Activated CD4-positive, alpha-beta memory T cell treated with anti-CD3 and anti-CD28 coated beads, Interleukin-2, amount 10 ng/mL, durations not matched to agents 7 days and 5 days (primary cell): ENCODE measurements around the gene LRG1. TPM values are rescaled to one million over a fixed set of nuclear protein-coding genes. Genes with fewer than 3 reads are reported as not detected.
"Not testable (repeated sequence)": the region's sequence is repeated elsewhere in the genome, so short reads cannot be mapped to it uniquely, and the experiment has no call there.

Experiments
- CTCF ChIA-PET: fragments of 350-600 bp; sonication (Branson Sonifier 250); formaldehyde crosslinking; loops from one replicate; lab custom pipeline; 2021; ENCODE audit warnings: antibody characterized with exemption, inconsistent platforms; lab: Charles Lee
- POLR2A ChIA-PET: fragments of 350-600 bp; sonication (Branson Sonifier 250); formaldehyde crosslinking; loops from one replicate; lab custom pipeline; 2021; ENCODE audit warnings: antibody characterized with exemption; lab: Charles Lee
- DNase-seq: peaks from one replicate; pipeline ENCODE4 v3.0.0-alpha.2; 2020
- H3K27ac Mint-ChIP-seq: one replicate; pipeline ENCODE4 v1.8.0; 2021; ENCODE audit warnings: mild to moderate bottlenecking, mixed read lengths
- H3K27me3 Mint-ChIP-seq: one replicate; pipeline ENCODE4 v1.8.0; 2021; ENCODE audit warnings: mixed read lengths
- H3K36me3 Mint-ChIP-seq: one replicate; pipeline ENCODE4 v1.8.0; 2021; ENCODE audit warnings: low read depth, mixed read lengths
- H3K4me1 Mint-ChIP-seq: one replicate; pipeline ENCODE4 v1.8.0; 2021; ENCODE audit warnings: mixed read lengths
- H3K4me3 Mint-ChIP-seq: one replicate; pipeline ENCODE4 v1.8.0; 2021; ENCODE audit warnings: mild to moderate bottlenecking, mixed read lengths
- H3K9me3 Mint-ChIP-seq: one replicate; pipeline ENCODE4 v1.8.0; 2021; ENCODE audit warnings: mixed read lengths
- total RNA-seq, 2 experiments: library from RNA; stranded (reverse); gene quantifications; one replicate each; pipeline ENCODE4 v1.2.3, GENCODE V29; 2021

LRG1 gene
- total RNA-seq, 2 experiments from 2014 or later: 0.15 to 0.18 TPM

DNA sequence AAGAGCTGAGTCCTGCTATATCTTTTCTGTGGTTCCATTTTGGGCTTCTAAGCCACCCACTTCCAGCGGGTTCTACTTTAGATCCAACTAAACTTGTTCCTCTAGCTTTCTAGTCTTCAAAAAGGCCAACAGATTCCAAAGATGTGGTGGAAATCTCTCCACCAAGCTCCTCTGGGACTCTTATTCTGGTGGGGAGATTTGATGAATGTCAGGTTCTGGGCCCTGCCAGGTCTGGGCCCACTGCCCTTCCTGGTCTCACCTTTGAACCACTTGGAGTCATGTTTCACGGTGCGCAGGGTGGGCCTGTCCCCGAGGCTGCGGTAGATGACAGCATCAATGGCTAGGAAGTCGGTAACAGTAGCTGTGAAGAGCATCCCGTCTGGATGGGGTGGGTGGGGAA lies 14.9 kb upstream of the LRG1 start:
- ChIA-PET POLR2A (no interaction called here), CTCF (no interaction called here)
- Mint-ChIP-seq H3K27ac (no peak overlapping the region), H3K27me3 (no peaks in the 10 kb centered on the region), H3K4me1 (peaks cover 1% of the 10 kb centered on the region), H3K4me3 (no peak overlapping the region), H3K36me3 (no peaks in the 10 kb centered on the region), H3K9me3 (no peaks in the 10 kb centered on the region)
- no peak for DNase-seq

DNA sequence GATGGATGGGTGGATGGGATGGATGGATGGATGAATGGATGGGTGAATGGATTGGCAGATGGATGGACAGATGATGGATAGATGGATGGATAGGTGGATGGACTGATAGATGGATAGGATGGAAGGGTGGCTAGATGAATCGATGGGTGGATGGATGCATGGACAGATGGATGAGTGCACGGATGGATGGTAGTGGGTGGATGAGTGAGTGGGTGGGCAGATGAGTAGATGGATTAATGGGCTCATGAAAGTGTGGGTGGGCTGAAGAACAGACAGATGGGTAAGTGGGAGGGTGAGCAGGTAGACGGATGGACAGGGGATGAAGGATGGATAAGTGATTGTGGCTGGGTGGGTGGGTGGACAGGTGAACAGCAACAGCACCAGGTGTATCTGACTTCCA lies 13.9 kb upstream of the LRG1 start:
- ChIA-PET POLR2A (no interaction called here), CTCF (no interaction called here)
- Mint-ChIP-seq H3K27ac (no peak overlapping the region), H3K4me1 (peaks cover 1% of the 10 kb centered on the region), H3K4me3 (no peak overlapping the region), H3K27me3 (no peaks in the 10 kb centered on the region), H3K36me3 (no peaks in the 10 kb centered on the region), H3K9me3 (no peaks in the 10 kb centered on the region)
- no peak for DNase-seq

DNA sequence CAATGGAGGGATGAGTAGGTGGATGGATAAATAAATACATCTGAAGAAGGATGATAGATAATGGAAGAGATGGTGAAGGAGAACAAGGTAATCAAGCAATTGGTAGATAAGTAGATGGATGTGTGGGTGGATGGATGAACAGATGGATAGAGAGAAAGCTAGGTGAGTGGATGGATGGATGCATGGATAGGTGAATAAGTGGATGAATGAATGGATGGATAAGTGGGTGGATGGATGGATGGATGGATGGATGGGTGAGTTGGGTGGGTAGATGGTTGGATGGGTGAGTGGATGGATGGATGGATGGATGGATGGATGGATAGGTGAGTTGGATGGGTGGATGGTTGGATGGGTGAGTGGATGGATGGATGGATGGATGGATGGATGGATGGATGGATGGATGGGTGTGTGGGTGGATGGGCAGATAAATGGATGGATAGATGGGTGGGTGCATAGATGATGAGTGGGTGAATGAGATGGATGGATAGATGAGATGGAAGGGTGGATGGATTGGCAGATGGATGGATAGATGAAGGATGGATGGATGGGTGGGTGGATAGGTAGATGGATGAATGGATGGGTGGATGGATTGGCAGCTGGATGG lies 13.4 kb upstream of the LRG1 start:
- CTCF ChIA-PET: no interaction called here
- no peak overlapping the region for H3K27ac Mint-ChIP-seq

DNA sequence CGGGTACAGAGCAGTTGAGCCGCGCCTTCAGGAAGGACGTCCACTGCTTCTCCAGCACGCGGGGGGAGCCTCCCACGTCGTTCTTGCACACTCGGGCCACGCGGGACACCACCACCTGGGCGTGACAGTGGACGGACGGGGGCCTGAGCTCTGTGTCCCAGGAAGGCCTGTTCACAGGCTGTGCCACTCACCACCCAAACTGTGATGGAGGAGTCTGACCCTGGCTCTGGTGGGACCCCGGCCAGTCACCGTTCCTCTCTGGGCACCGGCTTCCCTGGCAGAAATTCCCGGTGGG lies 12.6 kb upstream of the LRG1 start:
- Mint-ChIP-seq H3K36me3 (no peaks in the 10 kb centered on the region), H3K27ac (no peak overlapping the region), H3K4me1 (peaks cover 1% of the 10 kb centered on the region), H3K27me3 (no peaks in the 10 kb centered on the region), H3K4me3 (no peak overlapping the region), H3K9me3 (no peaks in the 10 kb centered on the region)
- CTCF ChIA-PET: no interaction called here
- DNase-seq: no peak
- POLR2A ChIA-PET: no interaction called here

More for the DNA sequence above, 13.4 kb upstream of the LRG1 start:
- DNase-seq: no peak
- Mint-ChIP-seq H3K36me3 (no peaks in the 10 kb centered on the region), H3K27me3 (no peaks in the 10 kb centered on the region), H3K9me3 (no peaks in the 10 kb centered on the region), H3K4me1 (peaks cover 1% of the 10 kb centered on the region), H3K4me3 (no peak overlapping the region)
- POLR2A ChIA-PET: no interaction called here

DNA sequence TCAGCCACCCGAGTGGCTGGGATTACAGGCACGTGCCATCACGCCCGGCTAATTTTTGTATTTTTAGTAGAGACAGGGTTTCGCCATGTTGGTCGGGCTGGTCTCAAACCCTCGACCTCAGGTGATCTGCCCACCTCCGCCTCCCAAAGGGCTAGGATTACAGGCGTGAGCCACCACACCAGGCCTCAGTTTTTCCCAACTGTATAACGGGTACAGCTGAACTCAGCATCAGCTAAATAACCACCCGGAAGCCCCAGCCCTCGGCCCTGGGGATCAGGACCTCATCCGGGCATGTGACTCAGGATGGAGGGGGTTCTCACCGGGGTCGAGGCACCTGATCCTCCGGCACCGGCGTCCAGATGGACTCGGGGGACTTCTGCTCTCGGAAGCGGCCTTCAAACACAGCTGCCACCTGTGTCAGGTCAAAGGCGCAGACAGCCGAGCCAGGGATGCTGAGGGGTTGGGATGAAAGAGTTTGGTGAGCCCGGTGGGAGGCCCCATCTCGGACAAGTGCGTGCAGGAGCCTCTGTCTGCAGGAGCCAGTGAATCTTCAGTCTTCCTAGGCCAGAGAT lies 10.7 kb upstream of the LRG1 start:
- H3K27me3 Mint-ChIP-seq: no peaks in the 10 kb centered on the region
- ChIA-PET CTCF (no interaction called here), POLR2A (no interaction called here)
- H3K9me3 Mint-ChIP-seq: no peaks in the 10 kb centered on the region
- H3K4me3 Mint-ChIP-seq: no peak overlapping the region
- no peak overlapping the region for H3K27ac Mint-ChIP-seq
- no peak for DNase-seq
- no peaks in the 10 kb centered on the region for H3K36me3 Mint-ChIP-seq
- no peaks in the 10 kb centered on the region for H3K4me1 Mint-ChIP-seq

DNA sequence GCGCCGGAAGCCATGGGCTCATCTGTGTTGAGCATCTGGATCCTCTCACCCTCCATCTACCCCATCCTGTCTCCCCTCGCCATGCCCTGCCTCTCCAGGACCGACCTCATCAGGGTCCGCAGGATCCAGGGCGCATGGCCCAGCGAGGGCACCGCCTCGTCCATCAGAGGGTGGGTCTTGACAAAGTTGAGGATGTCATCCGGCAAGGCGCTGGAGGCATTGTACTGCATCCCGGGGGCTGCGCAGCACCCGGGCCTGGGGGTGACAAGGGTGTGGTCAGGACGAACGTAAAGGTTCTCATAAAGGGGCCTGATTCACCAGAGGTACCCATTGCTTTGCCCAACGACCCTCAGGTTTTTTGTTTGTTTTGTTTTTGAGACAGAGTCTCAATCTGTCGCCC lies 10.2 kb upstream of the LRG1 start:
- no peak overlapping the region for H3K4me3 Mint-ChIP-seq
- CTCF ChIA-PET: no interaction called here
- no peaks in the 10 kb centered on the region for H3K4me1 Mint-ChIP-seq
- no peak for DNase-seq
- H3K27me3 Mint-ChIP-seq: no peaks in the 10 kb centered on the region
- H3K36me3 Mint-ChIP-seq: no peaks in the 10 kb centered on the region
- no peak overlapping the region for H3K27ac Mint-ChIP-seq
- POLR2A ChIA-PET: no interaction called here
- no peaks in the 10 kb centered on the region for H3K9me3 Mint-ChIP-seq

DNA sequence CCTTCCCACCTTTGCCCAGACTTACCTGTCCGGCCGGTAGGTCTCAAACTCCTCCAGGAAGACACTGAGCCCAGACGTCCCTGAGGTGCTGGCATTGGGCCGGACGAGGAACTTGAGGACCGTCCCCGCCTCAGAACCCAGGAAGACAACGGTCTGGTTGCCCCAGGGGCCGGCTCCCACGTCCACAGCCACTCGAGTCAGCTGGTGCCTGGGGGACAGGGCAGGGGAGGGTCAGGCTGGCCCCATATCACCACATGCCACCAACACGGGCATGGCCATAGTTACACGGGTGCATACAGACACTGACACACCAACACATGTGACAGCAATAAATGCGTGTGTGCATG lies 8.4 kb upstream of the LRG1 start:
- Mint-ChIP-seq H3K27me3 (no peaks in the 10 kb centered on the region), H3K9me3 (no peaks in the 10 kb centered on the region), H3K27ac (no peak overlapping the region), H3K4me1 (no peaks in the 10 kb centered on the region), H3K4me3 (no peak overlapping the region), H3K36me3 (no peaks in the 10 kb centered on the region)
- POLR2A ChIA-PET: no interaction called here
- DNase-seq: no peak
- CTCF ChIA-PET: interaction anchor here (1.8 kb wide), 1 partner anchor 9 kb away, joined by 7 read pairs; no protein-coding TSS in a partner anchor

DNA sequence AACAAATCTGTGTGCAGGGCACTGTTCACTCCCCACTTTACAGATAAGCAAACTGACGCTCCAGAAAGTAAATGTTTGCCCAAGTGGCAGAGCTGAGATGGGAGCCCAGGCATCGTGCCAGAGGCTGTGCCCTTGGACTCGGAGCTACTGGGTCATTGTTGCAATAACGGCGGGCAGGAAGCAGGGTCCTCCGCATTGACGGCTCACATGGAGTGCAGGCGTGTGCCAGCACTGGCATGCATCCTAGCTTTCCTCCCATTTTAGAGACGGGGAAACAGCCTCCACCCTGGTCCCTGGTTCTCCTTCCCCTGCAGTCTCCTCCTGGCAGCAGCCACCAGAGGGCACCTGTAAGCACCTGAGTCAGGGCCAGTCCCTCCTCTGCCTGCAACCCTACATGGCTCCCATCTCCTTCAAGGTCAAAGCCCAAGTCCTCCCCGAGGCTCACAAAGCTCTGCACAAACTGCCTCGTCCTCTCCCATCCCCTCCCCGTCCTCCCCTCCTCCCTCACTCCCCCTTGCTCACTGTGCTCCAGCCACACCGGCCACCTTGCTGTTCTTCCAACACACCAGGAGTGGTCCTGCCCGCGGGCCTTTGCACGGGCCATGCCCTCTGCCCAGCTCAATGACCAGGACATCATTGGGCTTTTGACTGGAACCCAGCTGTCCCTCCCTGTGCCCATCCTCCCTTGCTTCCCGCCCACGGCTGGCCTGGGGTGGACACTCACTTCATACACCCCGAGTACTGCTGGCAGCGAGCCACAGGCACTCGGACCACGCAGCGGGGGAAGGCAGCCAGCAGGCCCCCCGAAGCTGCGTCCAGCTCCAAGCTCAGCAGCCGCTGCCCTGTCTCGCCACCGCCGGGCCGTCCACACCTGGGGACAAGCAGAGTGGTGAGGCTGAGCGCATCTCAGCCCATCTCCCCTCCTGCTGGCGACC lies 7.7 kb upstream of the LRG1 start:
- H3K9me3 Mint-ChIP-seq: no peaks in the 10 kb centered on the region
- no peak overlapping the region for H3K27ac Mint-ChIP-seq
- POLR2A ChIA-PET: no interaction called here
- CTCF ChIA-PET: interaction anchor here (0.7 to 1.8 kb wide), 4 partner anchors 9 to 88 kb away, joined by 3 to 7 read pairs (median 3); no protein-coding TSS in a partner anchor
- no peaks in the 10 kb centered on the region for H3K36me3 Mint-ChIP-seq
- H3K4me1 Mint-ChIP-seq: peaks cover 1% of the 10 kb centered on the region
- H3K4me3 Mint-ChIP-seq: no peak overlapping the region
- H3K27me3 Mint-ChIP-seq: no peaks in the 10 kb centered on the region
- DNase-seq: no peak

DNA sequence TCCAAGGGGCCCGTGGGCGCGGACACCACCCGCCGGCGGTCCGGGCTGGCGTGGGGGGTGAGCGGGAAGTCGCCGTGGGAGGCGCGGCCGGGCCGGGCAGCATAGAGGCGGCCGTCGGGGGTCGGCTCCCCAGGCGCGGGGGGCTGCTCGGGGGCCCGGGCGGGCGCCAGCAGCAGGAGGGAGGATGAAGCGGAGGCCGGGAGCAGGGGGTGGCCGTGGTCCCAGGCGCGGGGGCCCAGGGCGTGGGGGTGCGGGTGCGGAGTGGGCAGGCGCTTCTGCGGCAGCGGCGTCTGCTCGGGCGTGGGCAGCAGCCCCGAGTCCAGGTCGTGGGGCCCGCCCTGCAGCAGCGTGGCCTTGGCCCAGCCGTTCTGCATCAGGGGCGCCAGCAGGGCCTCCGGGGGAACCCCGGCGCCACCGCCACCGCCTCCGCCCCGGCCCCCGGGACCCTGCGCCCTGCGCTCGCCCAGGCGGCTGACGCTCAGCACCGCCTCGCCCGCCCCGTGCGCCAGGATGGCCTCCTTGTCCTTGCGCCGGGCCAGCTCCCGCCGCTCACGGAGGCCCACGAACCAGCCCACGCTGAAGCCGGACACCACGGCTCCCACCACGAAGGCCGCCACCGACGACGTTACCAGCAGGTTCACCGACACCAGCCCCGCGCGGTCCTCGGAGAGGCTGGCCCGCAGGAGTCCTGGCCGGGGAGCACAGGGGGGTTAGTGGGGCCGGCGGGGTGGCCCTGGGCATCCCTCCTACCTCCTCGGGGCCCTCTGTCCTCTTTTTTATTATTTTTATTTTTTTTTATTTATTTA lies 4.2 kb upstream of the LRG1 start:
- no peak overlapping the region for H3K4me3 Mint-ChIP-seq
- CTCF ChIA-PET: no interaction called here

DNA sequence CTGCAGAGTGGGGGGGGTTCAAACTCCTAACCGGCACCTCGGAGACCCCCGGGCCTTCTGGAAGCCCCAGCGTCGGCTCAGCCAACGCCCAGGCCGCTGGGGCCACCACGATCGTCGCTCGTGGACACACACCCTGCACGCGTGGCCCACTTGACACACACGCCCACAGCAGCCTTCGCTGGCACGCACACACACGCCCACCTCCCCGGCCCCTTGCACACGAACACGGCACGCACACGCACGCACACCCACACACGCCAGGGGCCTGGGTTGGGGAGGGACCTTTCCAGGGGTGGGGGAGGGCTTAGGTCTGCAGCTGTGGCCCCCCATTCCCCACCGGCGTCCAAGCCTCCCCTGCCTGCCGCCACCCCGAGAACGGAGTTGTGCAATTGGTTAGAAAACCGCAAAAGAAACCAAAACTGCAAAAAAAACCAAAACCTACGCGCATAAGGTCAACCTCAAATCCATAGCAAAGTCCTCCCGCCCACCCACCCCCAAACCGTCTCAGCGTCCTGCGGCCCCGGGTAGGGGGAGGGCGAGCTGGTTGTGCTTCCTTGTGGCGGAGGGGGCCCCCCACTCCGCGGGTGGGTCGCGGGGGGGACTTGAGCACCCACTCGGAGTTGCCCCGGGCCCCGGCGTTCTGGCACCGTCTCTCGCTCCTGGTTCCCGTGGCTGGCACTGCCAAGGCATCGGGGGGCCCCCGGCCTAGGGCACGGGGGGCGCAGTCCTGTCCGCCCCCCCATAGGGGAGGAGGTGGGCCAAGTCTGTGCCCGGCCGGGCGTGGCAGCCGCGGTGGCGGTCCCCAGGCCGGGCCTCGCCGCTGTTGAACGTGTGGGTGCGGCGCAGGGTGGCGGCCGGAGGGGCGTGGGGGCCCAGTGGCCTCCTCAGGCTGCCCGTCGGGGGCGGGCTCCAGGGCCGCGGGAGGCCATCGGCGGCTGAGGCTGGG lies 3.3 kb upstream of the LRG1 start:
- POLR2A ChIA-PET: no interaction called here
- no peak for DNase-seq
- Mint-ChIP-seq H3K4me1 (peaks cover 7% of the 10 kb centered on the region), H3K4me3 (no peak overlapping the region), H3K36me3 (no peaks in the 10 kb centered on the region), H3K27me3 (no peaks in the 10 kb centered on the region), H3K27ac (no peak overlapping the region), H3K9me3 (peaks cover 3% of the 10 kb centered on the region)
- CTCF ChIA-PET: no interaction called here

More for the DNA sequence above, 4.2 kb upstream of the LRG1 start:
- Mint-ChIP-seq H3K4me1 (peaks cover 7% of the 10 kb centered on the region), H3K36me3 (no peaks in the 10 kb centered on the region), H3K9me3 (peaks cover 3% of the 10 kb centered on the region), H3K27me3 (no peaks in the 10 kb centered on the region), H3K27ac (no peak overlapping the region)
- POLR2A ChIA-PET: no interaction called here
- DNase-seq: no peak

DNA sequence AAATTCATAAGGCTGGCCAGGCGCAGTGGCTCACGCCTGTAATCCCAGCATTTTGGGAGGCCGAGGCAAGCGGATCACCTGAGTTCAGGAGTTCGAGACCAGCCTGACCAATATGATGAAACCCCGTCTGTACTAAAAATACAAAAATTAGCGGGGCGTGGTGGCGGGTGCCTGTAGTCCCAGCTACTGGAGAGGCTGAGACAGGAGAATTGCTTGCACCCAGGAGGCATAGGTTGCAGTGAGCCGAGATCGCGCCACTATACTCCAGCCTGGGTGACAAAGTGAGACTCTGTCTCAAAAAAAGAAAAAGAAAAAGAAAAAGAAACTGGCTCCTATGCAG lies 1.9 kb upstream of the LRG1 start:
- H3K27me3 Mint-ChIP-seq, H3K27ac Mint-ChIP-seq, CTCF ChIA-PET, DNase-seq, H3K4me1 Mint-ChIP-seq, H3K36me3 Mint-ChIP-seq, POLR2A ChIA-PET, H3K9me3 Mint-ChIP-seq, H3K4me3 Mint-ChIP-seq: not testable (repeated sequence)

DNA sequence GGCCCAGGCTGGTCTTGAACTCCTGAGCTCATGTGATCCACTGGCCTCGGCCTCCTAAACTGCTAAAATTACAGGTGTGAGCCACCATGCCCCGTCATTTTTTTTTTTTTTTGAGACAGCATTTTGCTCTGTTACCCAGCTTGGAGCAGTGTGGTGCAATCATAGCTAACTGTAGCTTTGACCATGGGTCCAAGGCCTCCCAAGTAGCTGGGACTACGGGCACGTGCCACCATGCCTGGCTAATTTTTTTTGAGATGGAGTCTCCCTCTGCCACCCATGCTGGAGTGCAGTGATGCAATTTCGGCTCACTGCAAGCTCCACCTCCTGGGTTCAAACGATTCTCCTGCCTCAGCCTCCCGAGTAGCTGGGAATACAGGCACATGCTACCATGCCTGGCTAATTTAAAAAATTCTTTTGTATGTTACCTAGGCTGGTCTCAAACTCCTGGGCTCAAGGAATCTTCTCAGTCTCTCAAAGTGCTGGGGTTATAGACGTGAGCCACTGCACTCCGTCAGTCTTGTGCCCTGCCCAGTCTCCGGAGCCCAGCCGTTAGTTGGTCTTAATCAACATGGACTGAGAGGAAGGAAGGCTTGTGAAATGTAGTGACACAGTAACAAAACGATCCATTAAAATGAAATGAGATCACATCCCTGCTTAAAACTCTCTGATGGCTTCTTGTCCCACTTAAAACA lies 1.4 kb upstream of the LRG1 start:
- peaks cover 7% of the 10 kb centered on the region for H3K4me1 Mint-ChIP-seq
- no peak overlapping the region for H3K27ac Mint-ChIP-seq
- no peak overlapping the region for H3K4me3 Mint-ChIP-seq
- H3K9me3 Mint-ChIP-seq: peaks cover 3% of the 10 kb centered on the region
- ChIA-PET POLR2A (interaction anchor here (1.1 kb wide), 1 partner anchor 20 kb away, joined by 3 read pairs; no protein-coding TSS in a partner anchor), CTCF (interaction anchor here (0.7 to 1.8 kb wide), 2 partner anchors 16 to 1869 kb away, joined by 3 to 6 read pairs; no protein-coding TSS in a partner anchor)
- no peak for DNase-seq
- no peaks in the 10 kb centered on the region for H3K27me3 Mint-ChIP-seq
- no peaks in the 10 kb centered on the region for H3K36me3 Mint-ChIP-seq
